NCI-H1930 (cell line): ENCODE data around the gene TAF1B.

Experiments used
- DNase-seq, 2 experiments: peaks; one replicate each; lab custom pipeline; 2025; lab: John Stamatoyannopoulos, UW

The TAF1B gene

GRCh38 chr2:9808334-9809063 lies 34.8 kb upstream of the TAF1B start:
- DNase-seq, result no peak

GRCh38 chr2:9809064-9809356 lies 34.3 kb upstream of the TAF1B start:
- DNase-seq, result no peak

- DNase-seq, result no peak
Observed at GRCh38 chr2:9809448-9810088, 33.7 kb upstream of the TAF1B start.

DNA sequence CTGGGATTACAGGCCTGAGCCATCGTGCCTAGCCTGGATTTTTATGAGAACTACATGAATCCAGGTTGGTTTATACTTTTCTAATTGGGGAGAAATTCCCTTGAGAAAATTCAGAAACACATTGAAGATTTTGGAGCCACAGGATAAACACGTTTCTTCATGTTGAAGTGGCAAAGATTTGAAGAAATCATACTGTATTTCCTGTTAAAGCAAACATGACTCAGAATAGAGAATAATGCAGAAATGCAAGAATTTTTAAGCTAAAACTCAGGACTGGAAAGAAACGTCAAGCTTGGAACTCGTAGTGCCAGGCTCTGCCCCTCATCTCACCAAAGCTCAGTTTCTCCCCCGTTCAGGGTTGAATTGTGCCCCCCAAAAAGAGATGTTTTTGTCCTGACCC lies 32.1 kb upstream of the TAF1B start:
- no peak for DNase-seq

DNA sequence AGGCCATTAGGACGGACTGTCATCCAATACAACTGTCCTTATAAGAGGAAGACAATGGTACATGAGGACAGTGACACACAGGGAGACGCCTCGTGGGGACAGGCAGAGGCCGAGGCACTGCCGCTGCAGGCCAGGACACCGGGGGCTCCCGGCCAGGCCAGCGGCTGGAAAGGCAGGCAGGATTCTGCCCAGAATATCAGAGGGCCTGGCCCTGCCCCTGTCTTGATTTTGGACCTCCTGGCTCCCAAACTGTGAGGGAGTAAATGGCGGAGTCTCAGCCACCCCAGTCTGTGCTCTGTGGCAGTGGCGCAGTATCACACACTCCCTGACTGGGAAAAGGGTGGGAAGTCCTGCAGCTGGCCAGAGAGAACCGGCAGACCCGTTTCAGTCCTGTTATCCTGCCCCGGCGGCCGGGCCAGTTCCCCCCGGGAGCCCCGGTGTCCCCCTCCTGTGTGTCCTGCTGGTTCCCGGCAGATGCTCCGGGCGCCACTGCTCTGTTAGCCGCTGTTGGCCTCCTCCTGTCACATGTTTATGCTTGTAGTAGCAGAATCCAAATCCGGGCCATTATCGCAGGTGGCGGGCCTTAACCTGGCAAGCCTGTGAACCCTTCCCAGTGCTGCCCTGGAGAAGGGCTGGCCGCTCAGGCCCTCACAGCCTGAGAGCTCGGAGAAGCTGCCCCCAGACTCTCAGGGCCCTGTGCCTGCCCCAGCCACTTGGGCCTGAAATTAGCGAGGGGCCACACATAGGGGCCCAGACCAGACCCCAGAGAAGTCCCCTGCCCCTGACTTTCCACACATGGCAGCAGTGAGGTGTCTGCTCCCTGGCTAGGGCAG lies 31.4 kb upstream of the TAF1B start:
- no peak for DNase-seq

DNA sequence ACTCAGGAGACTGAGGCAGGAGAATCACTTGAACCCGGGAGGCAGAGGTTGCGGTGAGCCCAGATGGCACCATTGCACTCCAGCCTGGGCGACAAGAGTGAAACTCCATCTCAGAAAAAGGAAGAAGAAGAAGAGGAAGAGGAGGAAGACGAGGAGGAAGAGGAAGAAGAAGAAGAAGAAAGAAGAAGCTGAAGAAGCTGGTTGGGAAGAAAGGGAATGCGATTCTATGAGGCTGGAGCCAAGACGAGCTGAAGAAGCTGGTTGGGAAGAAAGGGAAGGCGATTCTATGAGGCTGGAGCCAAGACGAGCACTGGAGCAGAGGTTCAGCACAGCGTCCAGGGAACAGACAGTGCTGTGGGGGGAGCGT lies 30.3 kb upstream of the TAF1B start:
- no peak for DNase-seq

- DNase-seq, result peak; percentile 9 to 68
Observed at GRCh38 chr2:9813312-9814128, 29.8 kb upstream of the TAF1B start.

- no peak for DNase-seq
Observed at GRCh38 chr2:9814129-9814868, 29.0 kb upstream of the TAF1B start.

DNA sequence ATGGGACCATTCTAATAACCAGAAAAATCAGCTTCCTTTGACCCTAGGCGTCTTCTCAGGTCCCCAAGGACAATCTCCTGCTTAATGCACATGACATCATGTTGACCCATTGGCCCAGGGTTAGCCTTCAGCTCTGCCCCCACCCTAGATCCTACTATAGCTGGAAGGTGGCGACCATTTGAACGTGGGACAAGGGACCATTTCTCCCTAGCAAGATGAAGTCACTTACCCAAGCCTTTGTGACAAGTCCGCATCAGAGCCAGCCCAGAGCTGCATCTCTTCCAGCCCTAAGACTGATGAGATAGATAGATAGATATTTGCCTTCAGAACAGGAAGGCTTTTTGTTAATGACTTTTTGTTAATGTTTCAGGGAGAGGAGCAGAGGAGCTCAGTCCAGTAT lies 28.2 kb upstream of the TAF1B start:
- DNase-seq, result no peak

DNA sequence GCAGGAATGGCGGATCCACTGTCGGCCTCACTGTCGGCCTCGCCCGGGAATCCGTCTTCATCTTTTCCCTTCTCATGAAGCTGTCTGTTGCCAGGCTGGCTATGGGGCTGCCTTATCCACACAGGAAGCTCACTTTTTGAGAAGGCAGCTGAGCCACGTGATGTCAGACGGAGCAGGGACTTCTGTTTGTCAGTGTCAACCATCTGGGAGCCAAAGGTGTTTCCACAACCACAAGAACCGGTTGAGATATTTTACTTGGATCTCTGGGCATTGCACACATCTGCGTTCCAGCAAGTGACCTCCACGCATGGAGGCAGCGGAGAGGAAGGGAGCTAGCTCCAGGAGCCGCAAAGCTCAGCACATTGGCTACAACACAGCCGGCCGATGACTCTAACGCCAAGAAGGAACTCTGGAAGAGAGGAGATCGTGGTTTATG lies 27.4 kb upstream of the TAF1B start:
- no peak for DNase-seq

DNA sequence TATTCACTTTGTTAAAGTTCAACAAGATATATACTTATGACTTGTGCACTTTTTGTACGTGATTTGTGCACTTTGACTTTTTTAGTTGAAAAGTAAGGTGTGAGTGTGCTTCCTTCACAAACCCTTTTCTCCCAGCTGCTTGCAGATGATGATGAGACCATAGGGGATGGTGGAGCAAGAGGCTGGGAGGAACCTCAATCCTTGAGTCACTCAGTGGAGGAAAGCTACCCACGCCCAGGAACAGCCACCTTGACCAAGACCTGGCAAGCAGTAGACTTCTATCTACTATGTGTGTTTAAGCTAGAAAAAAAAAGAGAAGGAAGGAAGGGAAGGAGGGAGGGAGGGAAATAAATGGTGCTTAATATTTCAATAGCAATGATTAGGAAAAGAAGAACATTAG lies 25.2 kb upstream of the TAF1B start:
- no peak for DNase-seq

DNA sequence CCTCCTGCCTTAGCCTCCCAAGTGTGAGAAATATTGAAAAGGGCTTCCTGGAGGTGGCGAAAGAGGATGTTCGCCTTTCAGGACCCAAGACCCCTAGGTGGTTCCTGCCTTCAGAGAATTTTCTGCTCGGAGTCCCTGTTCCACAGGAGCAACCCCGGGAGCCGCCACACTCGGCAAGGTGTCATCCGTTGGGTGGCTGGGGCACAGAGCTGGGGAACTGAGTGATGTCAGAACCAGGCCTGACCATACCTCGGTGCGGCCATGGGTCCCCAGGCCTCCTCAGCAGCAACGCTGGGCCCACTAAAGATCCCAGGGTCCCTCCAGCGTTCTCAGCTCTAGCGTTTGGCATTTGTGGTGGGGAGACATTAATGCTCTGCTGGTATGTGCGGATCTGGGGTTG lies 23.7 kb upstream of the TAF1B start:
- DNase-seq, result no peak

DNA sequence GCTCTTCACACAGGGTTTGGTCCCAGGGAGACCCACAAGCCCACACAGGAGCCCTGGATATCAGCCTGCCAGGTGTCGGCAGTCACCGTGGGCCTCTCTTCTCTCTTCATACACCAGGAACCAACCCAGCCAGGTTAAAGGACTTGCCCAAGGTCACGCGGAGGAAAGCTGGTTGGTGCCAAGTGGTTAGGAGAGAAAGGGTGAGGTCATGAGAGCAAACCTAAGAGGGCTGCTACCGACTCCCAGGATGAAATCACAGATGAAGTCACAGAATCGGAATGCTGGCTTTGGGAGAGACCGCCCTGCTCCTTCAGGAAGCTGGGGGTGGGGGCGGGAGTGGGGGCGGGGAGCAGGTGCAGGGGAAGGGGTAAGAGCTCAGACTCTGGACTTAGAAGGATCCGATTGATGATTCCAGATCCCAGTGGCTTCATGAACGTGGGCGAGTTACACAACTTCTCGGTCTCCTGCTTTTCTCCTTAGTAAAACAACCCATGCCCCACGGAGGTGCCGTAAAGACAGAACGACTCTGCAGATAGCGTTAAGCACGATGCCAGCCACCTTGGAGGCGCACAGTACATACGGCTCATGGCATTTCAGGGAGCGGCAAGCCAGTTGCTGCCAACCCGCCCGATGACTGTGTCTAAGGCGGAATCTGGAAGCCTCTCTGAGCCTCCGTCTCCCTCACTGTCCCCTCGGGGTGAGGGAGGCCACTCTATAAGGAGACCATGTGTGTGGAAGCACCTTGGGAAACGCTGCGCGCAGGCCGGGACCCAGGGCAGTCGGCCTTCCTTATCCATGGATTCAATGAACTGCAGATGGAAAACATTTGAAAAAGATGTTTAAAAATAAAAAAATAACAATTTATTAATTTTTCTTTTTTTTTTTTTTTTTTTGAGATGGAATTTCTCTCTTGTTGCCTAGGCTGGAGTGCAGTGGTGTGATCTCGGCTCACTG lies 23.0 kb upstream of the TAF1B start:
- no peak for DNase-seq

DNA sequence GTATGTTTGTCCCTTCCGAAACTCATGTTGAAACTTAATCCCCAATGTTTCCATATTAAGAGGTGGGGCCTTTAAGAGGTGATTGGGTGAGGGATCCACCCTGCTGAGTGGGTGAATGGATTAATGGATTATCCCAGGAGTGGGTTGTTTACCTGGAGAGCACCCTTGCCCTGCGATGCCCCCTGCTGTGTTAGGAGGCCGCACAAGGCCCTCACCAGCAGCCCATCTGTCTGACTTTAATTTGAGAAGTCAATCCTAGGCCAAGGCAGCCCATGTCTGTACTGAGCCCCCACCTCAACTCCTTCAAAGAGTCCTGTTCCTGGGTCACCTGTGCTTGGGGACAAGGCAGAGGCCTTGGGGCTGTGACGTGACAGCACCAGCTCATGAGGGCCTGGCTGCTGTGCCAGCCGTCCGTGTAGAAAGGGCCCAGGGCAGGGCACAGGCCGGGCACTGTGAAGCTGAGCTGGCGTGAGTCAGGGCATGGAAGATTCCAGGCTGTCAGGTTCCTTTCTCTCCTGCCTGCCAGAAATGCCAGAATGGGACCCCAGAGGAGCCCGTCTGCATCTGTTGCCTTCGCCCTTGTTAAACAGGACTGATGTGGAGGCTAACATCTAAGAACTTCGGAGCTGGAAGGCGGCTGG lies 21.3 kb upstream of the TAF1B start:
- DNase-seq, result no peak

- no peak for DNase-seq
Observed at GRCh38 chr2:9824441-9824840, 18.8 kb upstream of the TAF1B start.

GRCh38 chr2:9824956-9825720 lies 18.1 kb upstream of the TAF1B start:
- DNase-seq, result no peak

- no peak for DNase-seq
Observed at GRCh38 chr2:9826208-9826607, 17.1 kb upstream of the TAF1B start.

GRCh38 chr2:9830685-9831410 lies 12.4 kb upstream of the TAF1B start:
- no peak for DNase-seq

GRCh38 chr2:9831670-9832069 lies 11.6 kb upstream of the TAF1B start:
- DNase-seq, result no peak
